ENCODE measurements around the gene ATP9A. TPM values are rescaled to one million over a fixed set of nuclear protein-coding genes. Genes with fewer than 3 reads are reported as not detected.

The ATP9A gene
- polyA plus RNA-seq, 1 of the 3 experiments (the other 2 are of a cell fraction), result 11.0 TPM

DNA sequence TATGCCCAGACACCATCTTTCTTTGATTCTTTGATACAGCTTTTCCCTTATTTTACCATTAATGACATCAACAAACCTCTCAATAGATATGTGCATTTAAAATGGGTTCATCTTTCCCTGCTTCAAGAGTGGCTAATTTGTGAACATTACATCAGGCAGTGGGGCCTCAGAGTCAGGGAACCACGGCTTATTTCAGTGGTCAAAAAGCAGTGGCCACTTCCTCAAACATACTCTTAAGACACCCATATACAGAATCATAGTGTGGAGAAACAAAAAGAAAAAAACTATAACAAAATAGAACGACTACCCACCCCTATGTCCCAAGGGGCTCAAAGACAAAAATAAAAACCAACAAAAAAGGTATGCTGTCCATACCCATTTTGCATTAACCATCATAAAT, 21.2 kb upstream of the ATP9A start:
- Histone ChIP-seq H3K4me1 (ENCODE audit: control insufficient read depth in 1 of 2, insufficient read depth in 2 of 2, low read depth in 1 of 2, low read length in 1 of 2) (no peaks in the 10 kb centered on the region), H4K20me1 (ENCODE audit: insufficient read depth) (no peaks in the 10 kb centered on the region), H3K79me2 (ENCODE audit: insufficient read depth) (no peaks in the 10 kb centered on the region), H3K4me2 (no peak overlapping the region), H3F3A (replicated peaks; ENCODE audit: insufficient read depth) (no peaks in the 10 kb centered on the region), H3K36me3 (replicated peaks in 1 of 2; ENCODE audit: control insufficient read depth in 1 of 2, insufficient read depth in 2 of 2, low read length in 1 of 2) (no peaks in the 10 kb centered on the region), H3K9me3 (no peaks in the 10 kb centered on the region), H3K9ac (no peak overlapping the region), H3K9me2 (no peaks in the 10 kb centered on the region), H2AFZ (ENCODE audit: low read depth) (no peak overlapping the region), H3K4me3 (ENCODE audit: low read depth in 2 of 2, low read length in 1 of 2) (no peak overlapping the region), H3K27me3 (ENCODE audit: insufficient read depth) (no peaks in the 10 kb centered on the region), H3K27ac (ENCODE audit: low read depth in 2 of 2, low read length in 1 of 2) (no peak overlapping the region)
- 74% methylated on average over 2 of the region's 2 CpGs for WGBS (ENCODE audit: low lambda C conversion rate)
- DNase-seq, result no peak
- POLR2A ChIA-PET, result no interaction called here
- TF ChIP-seq NFIC (IDR thresholded peaks at IDR 0.05; ENCODE audit: borderline replicate concordance) (no peak), MEF2A (IDR thresholded peaks at IDR 0.05; ENCODE audit: borderline replicate concordance, low read depth) (no peak), TCF12 (IDR thresholded peaks at IDR 0.05) (no peak), MXI1 (IDR thresholded peaks at IDR 0.05; ENCODE audit: low read depth, low read length) (no peak), TEAD4 (IDR thresholded peaks at IDR 0.05; ENCODE audit: borderline replicate concordance, insufficient read depth) (no peak), RXRA (IDR thresholded peaks at IDR 0.05; ENCODE audit: borderline replicate concordance, low read depth) (no peak), EZH2phosphoT487 (IDR thresholded peaks at IDR 0.05; ENCODE audit: borderline replicate concordance, low read depth) (no peak), FOXJ3 (CRISPR knock-in tag; IDR thresholded peaks at IDR 0.05) (no peak), FOSL2 (IDR thresholded peaks at IDR 0.05; ENCODE audit: borderline replicate concordance, low read depth) (no peak), FOXM1 (IDR thresholded peaks at IDR 0.05; ENCODE audit: low read depth) (no peak)
- TF ChIP-seq, protein P1, sequence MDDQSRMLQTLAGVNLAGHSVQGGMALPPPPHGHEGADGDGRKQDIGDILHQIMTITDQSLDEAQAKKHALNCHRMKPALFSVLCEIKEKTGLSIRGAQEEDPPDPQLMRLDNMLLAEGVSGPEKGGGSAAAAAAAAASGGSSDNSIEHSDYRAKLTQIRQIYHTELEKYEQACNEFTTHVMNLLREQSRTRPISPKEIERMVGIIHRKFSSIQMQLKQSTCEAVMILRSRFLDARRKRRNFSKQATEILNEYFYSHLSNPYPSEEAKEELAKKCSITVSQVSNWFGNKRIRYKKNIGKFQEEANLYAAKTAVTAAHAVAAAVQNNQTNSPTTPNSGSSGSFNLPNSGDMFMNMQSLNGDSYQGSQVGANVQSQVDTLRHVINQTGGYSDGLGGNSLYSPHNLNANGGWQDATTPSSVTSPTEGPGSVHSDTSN (IDR thresholded peaks at IDR 0.05), result no peak
- TF ChIP-seq, protein P2, sequence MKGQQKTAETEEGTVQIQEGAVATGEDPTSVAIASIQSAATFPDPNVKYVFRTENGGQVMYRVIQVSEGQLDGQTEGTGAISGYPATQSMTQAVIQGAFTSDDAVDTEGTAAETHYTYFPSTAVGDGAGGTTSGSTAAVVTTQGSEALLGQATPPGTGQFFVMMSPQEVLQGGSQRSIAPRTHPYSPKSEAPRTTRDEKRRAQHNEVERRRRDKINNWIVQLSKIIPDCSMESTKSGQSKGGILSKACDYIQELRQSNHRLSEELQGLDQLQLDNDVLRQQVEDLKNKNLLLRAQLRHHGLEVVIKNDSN (IDR thresholded peaks at IDR 0.05; ENCODE audit: borderline replicate concordance, low read depth), result no peak
- TF ChIP-seq, protein P3, sequence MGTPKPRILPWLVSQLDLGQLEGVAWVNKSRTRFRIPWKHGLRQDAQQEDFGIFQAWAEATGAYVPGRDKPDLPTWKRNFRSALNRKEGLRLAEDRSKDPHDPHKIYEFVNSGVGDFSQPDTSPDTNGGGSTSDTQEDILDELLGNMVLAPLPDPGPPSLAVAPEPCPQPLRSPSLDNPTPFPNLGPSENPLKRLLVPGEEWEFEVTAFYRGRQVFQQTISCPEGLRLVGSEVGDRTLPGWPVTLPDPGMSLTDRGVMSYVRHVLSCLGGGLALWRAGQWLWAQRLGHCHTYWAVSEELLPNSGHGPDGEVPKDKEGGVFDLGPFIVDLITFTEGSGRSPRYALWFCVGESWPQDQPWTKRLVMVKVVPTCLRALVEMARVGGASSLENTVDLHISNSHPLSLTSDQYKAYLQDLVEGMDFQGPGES (IDR thresholded peaks at IDR 0.05; ENCODE audit: low read depth, low read length), result no peak
- CTCF ChIA-PET, result interaction anchor here (5.0 kb wide), 1 partner anchor 10 kb away, joined by 28 read pairs; no protein-coding TSS in a partner anchor

DNA sequence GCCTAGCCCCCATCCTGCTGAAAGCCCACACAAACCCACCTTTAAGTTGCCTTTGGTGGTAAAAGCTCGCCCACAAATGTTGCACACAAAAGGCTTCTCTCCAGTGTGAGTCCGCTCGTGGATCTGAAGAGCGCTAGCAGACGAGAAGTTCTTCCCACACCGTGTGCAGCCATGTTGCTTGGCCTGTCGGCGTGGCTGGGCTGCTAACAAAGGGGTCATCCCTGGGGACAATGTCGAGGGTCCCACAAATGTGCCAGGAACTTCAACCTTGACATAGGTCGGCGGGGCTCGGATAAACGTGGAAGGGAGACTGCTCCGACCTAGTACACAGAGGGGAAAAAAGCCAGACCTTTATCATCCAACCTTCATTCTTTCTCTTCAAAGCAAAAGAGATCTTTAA, 20.6 kb upstream of the ATP9A start:
- Histone ChIP-seq H3K9me3 (no peaks in the 10 kb centered on the region), H3K9me2 (no peaks in the 10 kb centered on the region), H4K20me1 (ENCODE audit: insufficient read depth) (no peaks in the 10 kb centered on the region), H3K27ac (ENCODE audit: low read depth in 2 of 2, low read length in 1 of 2) (no peak overlapping the region), H2AFZ (ENCODE audit: low read depth) (no peak overlapping the region), H3K27me3 (ENCODE audit: insufficient read depth) (no peaks in the 10 kb centered on the region), H3K4me1 (ENCODE audit: control insufficient read depth in 1 of 2, insufficient read depth in 2 of 2, low read depth in 1 of 2, low read length in 1 of 2) (no peaks in the 10 kb centered on the region), H3K79me2 (ENCODE audit: insufficient read depth) (no peaks in the 10 kb centered on the region), H3F3A (replicated peaks; ENCODE audit: insufficient read depth) (no peaks in the 10 kb centered on the region), H3K36me3 (replicated peaks in 1 of 2; ENCODE audit: control insufficient read depth in 1 of 2, insufficient read depth in 2 of 2, low read length in 1 of 2) (no peaks in the 10 kb centered on the region), H3K4me2 (no peak overlapping the region), H3K9ac (no peak overlapping the region), H3K4me3 (ENCODE audit: low read depth in 2 of 2, low read length in 1 of 2) (no peak overlapping the region)
- 93% methylated on average over 14 of the region's 14 CpGs for WGBS (ENCODE audit: low lambda C conversion rate)
- CTCF ChIA-PET, result interaction anchor here (5.0 kb wide), 1 partner anchor 11 kb away, joined by 28 read pairs; no protein-coding TSS in a partner anchor
- no peak for DNase-seq
- POLR2A ChIA-PET, result no interaction called here
- TF ChIP-seq, protein P4, sequence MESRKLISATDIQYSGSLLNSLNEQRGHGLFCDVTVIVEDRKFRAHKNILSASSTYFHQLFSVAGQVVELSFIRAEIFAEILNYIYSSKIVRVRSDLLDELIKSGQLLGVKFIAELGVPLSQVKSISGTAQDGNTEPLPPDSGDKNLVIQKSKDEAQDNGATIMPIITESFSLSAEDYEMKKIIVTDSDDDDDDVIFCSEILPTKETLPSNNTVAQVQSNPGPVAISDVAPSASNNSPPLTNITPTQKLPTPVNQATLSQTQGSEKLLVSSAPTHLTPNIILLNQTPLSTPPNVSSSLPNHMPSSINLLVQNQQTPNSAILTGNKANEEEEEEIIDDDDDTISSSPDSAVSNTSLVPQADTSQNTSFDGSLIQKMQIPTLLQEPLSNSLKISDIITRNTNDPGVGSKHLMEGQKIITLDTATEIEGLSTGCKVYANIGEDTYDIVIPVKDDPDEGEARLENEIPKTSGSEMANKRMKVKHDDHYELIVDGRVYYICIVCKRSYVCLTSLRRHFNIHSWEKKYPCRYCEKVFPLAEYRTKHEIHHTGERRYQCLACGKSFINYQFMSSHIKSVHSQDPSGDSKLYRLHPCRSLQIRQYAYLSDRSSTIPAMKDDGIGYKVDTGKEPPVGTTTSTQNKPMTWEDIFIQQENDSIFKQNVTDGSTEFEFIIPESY (IDR thresholded peaks at IDR 0.05; ENCODE audit: borderline replicate concordance, low read depth), result no peak
- TF ChIP-seq, protein P1 (IDR thresholded peaks at IDR 0.05), result no peak
- no peak for TF ChIP-seq TAF1 (IDR thresholded peaks at IDR 0.05; ENCODE audit: borderline replicate concordance, low read depth, low read length)
- TF ChIP-seq, protein P5, sequence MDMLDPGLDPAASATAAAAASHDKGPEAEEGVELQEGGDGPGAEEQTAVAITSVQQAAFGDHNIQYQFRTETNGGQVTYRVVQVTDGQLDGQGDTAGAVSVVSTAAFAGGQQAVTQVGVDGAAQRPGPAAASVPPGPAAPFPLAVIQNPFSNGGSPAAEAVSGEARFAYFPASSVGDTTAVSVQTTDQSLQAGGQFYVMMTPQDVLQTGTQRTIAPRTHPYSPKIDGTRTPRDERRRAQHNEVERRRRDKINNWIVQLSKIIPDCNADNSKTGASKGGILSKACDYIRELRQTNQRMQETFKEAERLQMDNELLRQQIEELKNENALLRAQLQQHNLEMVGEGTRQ (IDR thresholded peaks at IDR 0.05; ENCODE audit: borderline replicate concordance, low read depth, low read length), result no peak
- no peak for TF ChIP-seq FOXJ3 (CRISPR knock-in tag; IDR thresholded peaks at IDR 0.05)
